Type B pancreatic cell (in vitro differentiated cells): Measurements from ENCODE around the gene LARP7. TPM values are rescaled to one million over a fixed set of nuclear protein-coding genes. Genes with fewer than 3 reads are reported as not detected.

Experiments
- DNase-seq: peaks from one replicate; pipeline ENCODE4 v3.0.0; 2021; ENCODE audit warnings: mixed read lengths; ENCODE audit not compliant: unreplicated experiment; ENCODE audit errors: extremely low spot score
- H3K27ac Mint-ChIP-seq: 2 replicates; pipeline ENCODE4 v1.8.0; 2021; ENCODE audit warnings: mild to moderate bottlenecking, mixed read lengths
- H3K27me3 Mint-ChIP-seq: 2 replicates; pipeline ENCODE4 v1.8.0; 2021; ENCODE audit warnings: mixed read lengths
- H3K36me3 Mint-ChIP-seq: 2 replicates; pipeline ENCODE4 v1.8.0; 2021; ENCODE audit warnings: mixed read lengths
- H3K4me1 Mint-ChIP-seq: one replicate; pipeline ENCODE4 v1.8.0; 2021; ENCODE audit warnings: mixed read lengths; ENCODE audit not compliant: unreplicated experiment
- H3K4me3 Mint-ChIP-seq: 2 replicates; pipeline ENCODE4 v1.8.0; 2021; ENCODE audit warnings: mild to moderate bottlenecking, mixed read lengths
- H3K9me3 Mint-ChIP-seq: 2 replicates; pipeline ENCODE4 v1.8.0; 2021; ENCODE audit warnings: mixed read lengths
- total RNA-seq: library from RNA; stranded (reverse); gene quantifications from 2 replicates; pipeline ENCODE4 v1.2.1, GENCODE V29; 2021; ENCODE audit warnings: low replicate concordance
- TF ChIP-seq, protein P1 (sequence below): fragments of 200-600 bp; sonication (generic); conservative IDR thresholded peaks from 2 replicates; pipeline ENCODE4 v1.5.0; 2021; ENCODE audit warnings: antibody characterized with exemption, mild to moderate bottlenecking

LARP7 gene
- total RNA-seq, 1 donor from 2014 or later, result 43.5 TPM

DNA sequence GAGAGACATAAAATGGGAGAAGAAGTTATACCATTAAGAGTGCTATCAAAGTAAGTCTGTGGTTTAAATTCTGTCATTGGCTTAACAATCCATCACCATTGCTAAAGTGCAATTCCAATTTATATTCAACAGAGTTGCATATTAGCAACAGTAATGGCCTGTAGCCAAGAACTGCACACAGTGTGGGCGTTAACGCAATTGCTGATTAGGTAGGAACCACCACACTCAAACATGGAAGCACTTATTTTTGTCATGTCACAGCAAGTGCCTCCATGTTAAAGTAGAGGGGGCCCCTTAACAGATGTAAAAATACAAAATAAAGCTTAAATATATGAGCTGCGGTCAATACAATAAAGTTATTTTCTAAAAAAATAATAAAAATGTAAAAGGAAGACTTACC lies 10.8 kb downstream of the LARP7 start:
- TF ChIP-seq, protein P1, sequence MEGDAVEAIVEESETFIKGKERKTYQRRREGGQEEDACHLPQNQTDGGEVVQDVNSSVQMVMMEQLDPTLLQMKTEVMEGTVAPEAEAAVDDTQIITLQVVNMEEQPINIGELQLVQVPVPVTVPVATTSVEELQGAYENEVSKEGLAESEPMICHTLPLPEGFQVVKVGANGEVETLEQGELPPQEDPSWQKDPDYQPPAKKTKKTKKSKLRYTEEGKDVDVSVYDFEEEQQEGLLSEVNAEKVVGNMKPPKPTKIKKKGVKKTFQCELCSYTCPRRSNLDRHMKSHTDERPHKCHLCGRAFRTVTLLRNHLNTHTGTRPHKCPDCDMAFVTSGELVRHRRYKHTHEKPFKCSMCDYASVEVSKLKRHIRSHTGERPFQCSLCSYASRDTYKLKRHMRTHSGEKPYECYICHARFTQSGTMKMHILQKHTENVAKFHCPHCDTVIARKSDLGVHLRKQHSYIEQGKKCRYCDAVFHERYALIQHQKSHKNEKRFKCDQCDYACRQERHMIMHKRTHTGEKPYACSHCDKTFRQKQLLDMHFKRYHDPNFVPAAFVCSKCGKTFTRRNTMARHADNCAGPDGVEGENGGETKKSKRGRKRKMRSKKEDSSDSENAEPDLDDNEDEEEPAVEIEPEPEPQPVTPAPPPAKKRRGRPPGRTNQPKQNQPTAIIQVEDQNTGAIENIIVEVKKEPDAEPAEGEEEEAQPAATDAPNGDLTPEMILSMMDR, result no peak
- no peaks in the 10 kb centered on the region for H3K27me3 Mint-ChIP-seq
- H3K9me3 Mint-ChIP-seq, result no peaks in the 10 kb centered on the region
- H3K36me3 Mint-ChIP-seq, result peaks cover 11% of the 10 kb centered on the region
- no peak overlapping the region for H3K4me3 Mint-ChIP-seq
- no peaks in the 10 kb centered on the region for H3K4me1 Mint-ChIP-seq
- no peak for DNase-seq
- no peak overlapping the region for H3K27ac Mint-ChIP-seq

DNA sequence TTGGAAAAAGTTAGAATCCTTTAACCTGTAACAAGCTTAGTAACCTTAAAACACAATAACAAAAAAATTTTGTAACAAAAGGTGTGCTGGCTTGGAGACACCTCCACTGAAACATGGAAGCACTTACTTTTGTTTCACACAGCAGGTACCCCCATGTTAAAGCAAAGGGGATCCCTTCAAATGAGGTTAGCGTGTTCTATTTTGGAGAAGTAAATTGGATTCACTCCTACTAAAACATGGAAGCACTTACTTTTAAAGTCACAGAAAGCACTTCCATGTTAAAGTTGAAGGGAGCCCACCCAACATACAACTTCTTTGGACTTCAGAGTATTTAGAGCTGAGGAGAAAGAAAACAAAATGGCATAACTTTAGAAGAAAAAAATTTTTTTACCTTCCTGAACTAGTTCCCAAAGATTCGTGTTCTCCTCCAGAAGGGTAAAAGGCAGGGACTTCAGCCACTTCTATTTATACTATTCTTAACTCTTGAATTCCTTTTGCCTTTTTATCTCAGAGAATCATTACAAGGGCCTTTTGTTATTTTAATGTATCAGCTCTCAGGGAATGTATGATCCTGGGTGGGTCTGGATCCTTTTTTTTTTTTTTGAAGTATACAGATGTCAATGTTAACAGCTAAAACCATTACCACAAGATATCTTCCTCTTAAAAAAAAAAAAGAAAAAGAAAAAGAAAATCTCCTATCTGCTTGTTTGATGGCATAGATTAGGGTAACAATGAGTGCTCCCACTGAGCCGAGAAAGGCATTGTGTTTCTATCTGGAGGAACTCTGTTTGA lies 11.5 kb downstream of the LARP7 start:
- Mint-ChIP-seq H3K9me3 (no peaks in the 10 kb centered on the region), H3K36me3 (peaks cover 6% of the 10 kb centered on the region), H3K4me1 (no peaks in the 10 kb centered on the region), H3K27me3 (no peaks in the 10 kb centered on the region), H3K4me3 (no peak overlapping the region), H3K27ac (no peak overlapping the region)
- DNase-seq, result no peak
- TF ChIP-seq, protein P1, result no peak

DNA sequence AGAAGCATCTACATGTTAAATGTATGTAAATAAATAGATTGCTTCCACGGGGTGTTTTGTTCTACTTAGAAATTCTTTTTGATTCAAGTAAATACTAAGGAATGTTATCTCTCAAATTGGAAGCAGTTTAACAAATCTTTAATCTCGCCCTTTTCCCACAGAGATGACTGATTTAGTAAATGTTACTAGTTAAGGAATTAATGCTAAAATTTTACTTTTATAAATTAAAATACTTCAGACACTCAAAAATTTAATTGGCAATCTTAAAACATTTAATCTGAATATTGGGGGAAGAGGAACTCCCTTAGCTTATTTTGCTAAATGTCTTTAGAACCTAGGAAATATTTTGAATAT lies 12.1 kb downstream of the LARP7 start:
- Mint-ChIP-seq H3K36me3 (peaks cover 6% of the 10 kb centered on the region), H3K9me3 (no peaks in the 10 kb centered on the region), H3K27me3 (no peaks in the 10 kb centered on the region), H3K4me1 (no peaks in the 10 kb centered on the region), H3K27ac (no peak overlapping the region), H3K4me3 (no peak overlapping the region)
- no peak for DNase-seq
- TF ChIP-seq, protein P1, result no peak

DNA sequence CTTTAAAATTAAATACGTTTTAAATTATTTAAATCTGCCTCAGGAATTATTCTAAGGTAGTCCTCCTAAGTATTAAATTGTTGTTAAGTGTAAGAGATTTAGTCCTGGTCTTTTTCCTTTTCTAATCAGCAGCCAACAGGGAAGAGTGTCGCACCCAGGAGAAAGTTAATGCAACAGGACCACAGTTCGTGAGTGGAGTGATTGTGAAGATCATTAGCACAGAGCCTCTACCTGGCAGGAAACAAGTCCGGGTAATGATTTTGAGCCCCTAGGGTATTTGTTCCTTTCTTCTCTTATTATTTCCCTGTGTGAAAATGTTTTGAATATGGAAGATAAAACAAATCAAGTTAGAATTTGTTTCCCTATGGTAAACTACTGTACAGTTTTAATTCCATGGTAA lies 13.4 kb downstream of the LARP7 start:
- peaks cover 6% of the 10 kb centered on the region for H3K36me3 Mint-ChIP-seq
- H3K4me1 Mint-ChIP-seq, result no peaks in the 10 kb centered on the region
- no peak overlapping the region for H3K4me3 Mint-ChIP-seq
- DNase-seq, result no peak
- no peaks in the 10 kb centered on the region for H3K27me3 Mint-ChIP-seq
- TF ChIP-seq, protein P1, result no peak
- H3K9me3 Mint-ChIP-seq, result no peaks in the 10 kb centered on the region
- no peak overlapping the region for H3K27ac Mint-ChIP-seq

DNA sequence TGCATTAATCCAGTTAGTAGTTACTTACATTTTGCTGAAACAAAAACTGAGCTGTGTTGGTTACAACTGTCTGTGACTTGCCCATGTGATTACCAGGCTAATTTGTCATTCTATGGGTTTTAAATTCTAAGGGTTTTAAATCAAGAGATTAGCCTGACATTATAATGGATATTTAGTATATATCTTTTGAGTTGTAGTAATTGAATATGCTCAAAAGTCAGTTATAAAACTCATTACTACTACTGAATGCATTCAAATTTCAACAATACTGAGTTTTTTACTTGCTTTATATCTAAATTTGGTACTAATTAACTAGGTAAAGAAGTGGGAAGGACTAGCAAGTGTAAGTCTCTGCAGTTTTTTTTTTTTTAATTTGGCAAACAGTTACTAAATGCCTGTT lies 14.7 kb downstream of the LARP7 start:
- H3K27me3 Mint-ChIP-seq, result no peaks in the 10 kb centered on the region
- H3K9me3 Mint-ChIP-seq, result no peaks in the 10 kb centered on the region
- TF ChIP-seq, protein P1, result no peak
- H3K36me3 Mint-ChIP-seq, result peaks cover 11% of the 10 kb centered on the region
- no peak overlapping the region for H3K4me3 Mint-ChIP-seq
- DNase-seq, result no peak
- no peaks in the 10 kb centered on the region for H3K4me1 Mint-ChIP-seq
- no peak overlapping the region for H3K27ac Mint-ChIP-seq

DNA sequence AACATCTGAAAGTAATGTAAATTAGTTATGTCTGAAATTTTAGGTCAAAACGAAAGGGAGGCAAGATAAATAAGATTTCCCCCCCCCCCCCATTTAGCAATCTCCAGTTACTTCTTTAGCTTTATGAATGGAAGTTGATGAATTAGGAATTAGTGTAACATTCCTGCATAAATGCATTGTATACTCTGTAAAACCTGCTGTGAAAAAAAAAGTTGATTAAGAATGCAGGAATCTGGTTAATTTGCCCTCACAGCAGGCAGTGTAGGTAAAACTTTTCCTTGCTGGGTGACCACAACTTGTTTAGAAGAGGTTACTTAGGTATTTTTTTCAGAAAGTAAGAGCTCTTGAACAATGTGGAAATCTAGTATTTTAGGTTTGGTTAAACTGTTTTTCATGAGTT lies 15.3 kb downstream of the LARP7 start:
- DNase-seq, result no peak
- Mint-ChIP-seq H3K4me1 (no peaks in the 10 kb centered on the region), H3K27ac (no peak overlapping the region), H3K9me3 (no peaks in the 10 kb centered on the region), H3K27me3 (no peaks in the 10 kb centered on the region), H3K36me3 (peaks cover 7% of the 10 kb centered on the region), H3K4me3 (no peak overlapping the region)
- TF ChIP-seq, protein P1, result no peak
